ENCODE results near the gene DISP3.

- TF ChIP-seq POLR2AphosphoS5 (IDR thresholded peaks at IDR 0.05; ENCODE audit: borderline replicate concordance, low read depth, low read length) = no peak
- TF ChIP-seq EZH2 (IDR thresholded peaks at IDR 0.05) = no peak
Observed at GRCh38 chr1:11466416-11466815, 12.5 kb upstream of the DISP3 start.

All from SK-N-MC (cell line).